Common myeloid progenitor, CD34-positive (primary cell): ENCODE results near the gene PIGU.
"Not testable (repeated sequence)": the region's sequence is repeated elsewhere in the genome, so short reads cannot be mapped to it uniquely, and the experiment has no call there.

Experiments
- CTCF ChIA-PET: fragments of 350-600 bp; sonication (Branson Sonifier 250); formaldehyde crosslinking; loops from one replicate; lab custom pipeline; 2021; ENCODE audit warnings: antibody characterized with exemption; lab: Charles Lee
- POLR2A ChIA-PET: fragments of 350-600 bp; sonication (Branson Sonifier 250); formaldehyde crosslinking; loops from one replicate; lab custom pipeline; 2021; ENCODE audit warnings: antibody characterized with exemption; lab: Charles Lee
- DNase-seq, 3 donors: peaks; one replicate each; pipeline versions ENCODE4 v3.0.0 to v3.0.0-alpha.2; 2013
- H3K27ac ChIP-seq, 2 experiments: 1 replicate in 1 of 2; 2 replicates in 1 of 2; pipeline ENCODE4 v1.7.0; 2013; ENCODE audit warnings: inconsistent platforms in 2 of 2, low read length in 2 of 2, mild to moderate bottlenecking in 2 of 2, low read depth in 1 of 2, moderate library complexity in 1 of 2; ENCODE audit not compliant: severe bottlenecking in 2 of 2, insufficient read depth in 1 of 2, poor library complexity in 1 of 2
- H3K27me3 ChIP-seq, 5 experiments: replicated peaks in 2 of 5; 1 replicate in 3 of 5; 2 replicates in 2 of 5; pipeline versions ENCODE4 v1.6.1 to v1.7.0; 2013; ENCODE audit warnings: low read length in 4 of 5, mild to moderate bottlenecking in 2 of 5, moderate library complexity in 2 of 5, inconsistent platforms in 1 of 5; ENCODE audit not compliant: insufficient read depth in 5 of 5, control insufficient read depth in 4 of 5
- H3K36me3 ChIP-seq, 4 experiments: 1 replicate in 2 of 4; 2 replicates in 2 of 4; pipeline versions ENCODE4 v1.6.1 to v1.7.0; 2013; ENCODE audit warnings: low read length in 3 of 4, control low read depth in 1 of 4, mild to moderate bottlenecking in 1 of 4; ENCODE audit not compliant: control insufficient read depth in 4 of 4, insufficient read depth in 4 of 4
- H3K4me1 ChIP-seq, 4 experiments: 1 replicate in 3 of 4; 2 replicates in 1 of 4; pipeline versions ENCODE4 v1.6.1 to v1.7.1; 2013; ENCODE audit warnings: low read length in 3 of 4, mild to moderate bottlenecking in 3 of 4, control low read depth in 1 of 4, inconsistent platforms in 1 of 4, moderate library complexity in 1 of 4; ENCODE audit not compliant: control insufficient read depth in 4 of 4, insufficient read depth in 4 of 4; ENCODE audit errors: control extremely low read depth in 1 of 4
- H3K4me3 ChIP-seq, 7 experiments: 1 replicate in 4 of 7; 2 replicates in 3 of 7; pipeline versions ENCODE4 v1.5.1 to v1.7.0; 2013; ENCODE audit warnings: mild to moderate bottlenecking in 7 of 7, low read length in 6 of 7, moderate library complexity in 6 of 7, inconsistent platforms in 2 of 7, low read depth in 2 of 7, control low read depth in 1 of 7; ENCODE audit not compliant: insufficient read depth in 4 of 7, control insufficient read depth in 1 of 7; ENCODE audit errors: extremely low read depth in 1 of 7
- H3K9me3 ChIP-seq, 5 experiments: 1 replicate in 4 of 5; 2 replicates in 1 of 5; pipeline versions ENCODE4 v1.6.1 to v1.7.1; 2013; ENCODE audit warnings: low read length in 4 of 5, mild to moderate bottlenecking in 2 of 5, inconsistent platforms in 1 of 5, low read depth in 1 of 5, moderate library complexity in 1 of 5; ENCODE audit not compliant: control insufficient read depth in 4 of 5, insufficient read depth in 2 of 5; ENCODE audit errors: control extremely low read depth in 1 of 5
- WGBS: methylation state at CpG from one replicate; pipeline ENCODE4 v1.1.5; 2013; ENCODE audit not compliant: insufficient coverage; 5-methylcytosine and 5-hydroxymethylcytosine counted together

Gene PIGU

GRCh38 chr20:34716921-34717229 is 40.0 kb upstream of the PIGU start:
- POLR2A ChIA-PET, result interaction anchor here (0.6 kb wide), 1 partner anchor 602 kb away, joined by 4 read pairs; no protein-coding TSS in a partner anchor

GRCh38 chr20:34715384-34715783 is 38.5 kb upstream of the PIGU start:
- peaks cover 0 to 8% (median 6%) of the 10 kb centered on the region in 4 experiments for H3K4me1 ChIP-seq
- H3K27ac ChIP-seq, result no peak overlapping the region
- DNase-seq, result no peak
- ChIA-PET CTCF (interaction anchor here (1.3 to 1.4 kb wide), 2 partner anchors 10 to 13 kb away, joined by 3 read pairs; no protein-coding TSS in a partner anchor), POLR2A (no interaction called here)
- H3K9me3 ChIP-seq, result no peaks in the 10 kb centered on the region
- WGBS, result 96% methylated on average over 4 of the region's 4 CpGs
- no peak overlapping the region for H3K4me3 ChIP-seq
- peaks cover 0 to 5% (median 0%) of the 10 kb centered on the region in 5 experiments for H3K27me3 ChIP-seq
- H3K36me3 ChIP-seq, result peaks cover 5 to 32% (median 14%) of the 10 kb centered on the region in 4 experiments

More at GRCh38 chr20:34716921-34717229, 40.0 kb upstream of the PIGU start:
- DNase-seq, result no peak
- Histone ChIP-seq H3K27ac (no peak overlapping the region), H3K36me3 (peaks cover 5 to 32% (median 14%) of the 10 kb centered on the region in 4 experiments), H3K9me3 (no peaks in the 10 kb centered on the region), H3K4me3 (no peak overlapping the region), H3K27me3 (no peaks in the 10 kb centered on the region), H3K4me1 (peaks cover 0 to 4% (median 0%) of the 10 kb centered on the region in 4 experiments)
- CTCF ChIA-PET, result interaction anchor here (1.0 to 1.3 kb wide), 3 partner anchors 9 to 194 kb away, joined by 3 to 4 read pairs (median 3); no protein-coding TSS in a partner anchor
- 90% methylated on average over 2 of the region's 2 CpGs for WGBS

- WGBS, result 97% methylated on average over 5 of the region's 10 CpGs
- CTCF ChIA-PET, result interaction anchor here (0.5 to 1.9 kb wide), 8 partner anchors 8 to 772 kb away, joined by 3 to 10 read pairs (median 3); no protein-coding TSS in a partner anchor
- POLR2A ChIA-PET, result interaction anchor here (0.6 to 1.0 kb wide), 2 partner anchors 9 to 311 kb away, joined by 4 to 6 read pairs; partner anchors contain the start of gene TP53INP2
- H3K9me3 ChIP-seq, DNase-seq, H3K27me3 ChIP-seq, H3K27ac ChIP-seq, H3K4me3 ChIP-seq: not testable (repeated sequence)
- Histone ChIP-seq H3K4me1 (peaks cover 0 to 19% (median 14%) of the 10 kb centered on the region in 4 experiments), H3K36me3 (peaks cover 3 to 29% (median 10%) of the 10 kb centered on the region in 4 experiments)
These were observed 37.1 kb upstream of the PIGU start for GRCh38 chr20:34713944-34714515.

DNA sequence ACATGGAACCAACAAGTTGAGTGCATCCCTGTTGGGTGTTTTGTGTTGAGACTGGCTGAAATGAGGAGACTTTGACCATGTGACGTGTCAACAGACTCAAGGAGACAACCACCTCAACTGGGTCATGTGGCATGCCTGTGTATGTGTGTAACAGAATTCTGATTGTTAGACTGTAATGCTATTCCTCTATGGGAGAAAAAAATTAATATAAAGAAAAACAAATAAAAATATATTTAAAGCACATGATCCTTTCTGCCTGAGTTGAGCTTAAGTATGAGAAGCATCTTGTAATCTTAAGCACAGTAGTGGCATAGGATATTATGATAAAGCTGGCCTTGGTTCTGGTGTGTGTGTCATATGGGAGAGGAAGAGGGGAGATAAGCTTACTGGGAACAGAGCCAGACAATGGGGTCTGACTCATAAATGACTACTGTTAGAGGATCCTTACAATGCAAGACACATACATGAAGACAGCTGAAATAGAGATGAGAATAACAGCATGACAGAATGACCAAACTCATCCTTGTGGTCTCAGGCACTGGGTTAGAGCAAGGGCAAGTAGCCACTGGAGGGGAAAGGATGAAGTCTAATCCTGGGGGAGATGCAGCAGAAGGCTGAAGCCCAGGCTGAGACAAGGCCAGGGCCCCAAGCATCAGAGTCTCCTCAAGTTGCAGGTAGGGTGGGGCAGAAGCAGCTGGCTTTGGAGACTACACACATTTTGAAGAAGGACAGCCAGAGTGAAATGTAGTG is 36.5 kb upstream of the PIGU start:
- H3K4me3 ChIP-seq, result no peak overlapping the region
- ChIA-PET POLR2A (interaction anchor here (0.6 kb wide), 2 partner anchors 31 to 311 kb away, joined by 6 read pairs; no protein-coding TSS in a partner anchor), CTCF (interaction anchor here (0.5 to 1.9 kb wide), 4 partner anchors 12 to 773 kb away, joined by 3 to 10 read pairs (median 4); no protein-coding TSS in a partner anchor)
- H3K4me1 ChIP-seq, result peaks cover 0 to 23% (median 17%) of the 10 kb centered on the region in 4 experiments
- no peaks in the 10 kb centered on the region for H3K9me3 ChIP-seq
- peaks cover 0 to 5% (median 0%) of the 10 kb centered on the region in 5 experiments for H3K27me3 ChIP-seq
- DNase-seq, result peak; percentile 84 to 92 (median 90)
- H3K27ac ChIP-seq, result no peak overlapping the region
- peaks cover 3 to 27% (median 10%) of the 10 kb centered on the region in 4 experiments for H3K36me3 ChIP-seq
- WGBS, result no CpG with 5 or more reads among the region's 1 CpG

DNA sequence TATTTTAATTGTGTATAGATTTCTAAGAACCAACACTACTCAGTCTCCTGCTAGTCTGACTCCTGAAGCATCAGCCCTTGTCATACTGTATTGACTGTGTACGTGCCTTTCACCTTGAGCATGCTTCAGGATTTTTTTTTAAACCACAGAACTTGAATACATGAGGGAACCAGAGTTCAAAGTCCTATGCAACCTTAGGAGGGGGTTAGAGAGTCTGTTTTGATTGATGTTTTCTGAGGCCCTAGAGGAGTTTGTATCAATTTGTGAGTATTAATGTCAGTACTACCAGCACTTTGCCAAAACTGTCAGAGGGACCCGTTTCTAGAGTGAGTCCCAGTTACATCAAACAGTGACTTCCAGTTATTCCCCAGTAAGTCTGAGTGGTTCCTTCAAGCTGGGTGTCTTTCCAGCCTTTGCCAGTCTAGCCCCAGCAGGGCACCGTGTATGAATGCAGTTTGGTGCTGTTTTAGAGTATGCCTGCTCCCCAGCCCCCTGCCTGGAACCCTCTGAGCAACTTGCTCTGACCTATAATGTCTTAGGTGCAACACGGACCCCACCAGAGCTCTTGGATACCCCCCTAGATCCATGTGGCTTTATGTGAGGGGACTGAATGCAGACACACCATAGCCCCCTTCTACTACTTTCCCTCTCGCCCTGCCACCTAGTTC is 35.8 kb upstream of the PIGU start:
- Histone ChIP-seq H3K4me1 (peaks cover 0 to 23% (median 18%) of the 10 kb centered on the region in 4 experiments), H3K27me3 (peaks cover 0 to 5% (median 0%) of the 10 kb centered on the region in 5 experiments), H3K27ac (no peak overlapping the region), H3K36me3 (peaks cover 3 to 23% (median 8%) of the 10 kb centered on the region in 4 experiments), H3K9me3 (no peaks in the 10 kb centered on the region), H3K4me3 (no peak overlapping the region)
- DNase-seq, result no peak
- POLR2A ChIA-PET, result interaction anchor here (0.6 kb wide), 1 partner anchor 31 kb away, joined by 6 read pairs; no protein-coding TSS in a partner anchor
- CTCF ChIA-PET, result interaction anchor here (0.9 to 1.9 kb wide), 3 partner anchors 12 to 1573 kb away, joined by 3 to 10 read pairs (median 5); no protein-coding TSS in a partner anchor
- 90% methylated on average over 3 of the region's 5 CpGs for WGBS

GRCh38 chr20:34711813-34712430 is 35.0 kb upstream of the PIGU start:
- POLR2A ChIA-PET, result no interaction called here
- WGBS, result 100% methylated on average over 2 of the region's 3 CpGs

More at GRCh38 chr20:34711813-34712430, 35.0 kb upstream of the PIGU start:
- CTCF ChIA-PET, result interaction anchor here (0.9 to 1.0 kb wide), 2 partner anchors 14 to 1572 kb away, joined by 3 read pairs; no protein-coding TSS in a partner anchor
- Histone ChIP-seq H3K36me3 (peaks cover 3 to 22% (median 7%) of the 10 kb centered on the region in 4 experiments), H3K4me1 (peaks cover 0 to 23% (median 18%) of the 10 kb centered on the region in 4 experiments), H3K27ac (no peak overlapping the region), H3K9me3 (no peaks in the 10 kb centered on the region), H3K4me3 (no peak overlapping the region), H3K27me3 (peaks cover 0 to 5% (median 0%) of the 10 kb centered on the region in 5 experiments)
- no peak for DNase-seq
